ENCODE results near the gene VTCN1.
"Not testable (repeated sequence)": the region's sequence is repeated elsewhere in the genome, so short reads cannot be mapped to it uniquely, and the experiment has no call there.

VTCN1 gene

DNA sequence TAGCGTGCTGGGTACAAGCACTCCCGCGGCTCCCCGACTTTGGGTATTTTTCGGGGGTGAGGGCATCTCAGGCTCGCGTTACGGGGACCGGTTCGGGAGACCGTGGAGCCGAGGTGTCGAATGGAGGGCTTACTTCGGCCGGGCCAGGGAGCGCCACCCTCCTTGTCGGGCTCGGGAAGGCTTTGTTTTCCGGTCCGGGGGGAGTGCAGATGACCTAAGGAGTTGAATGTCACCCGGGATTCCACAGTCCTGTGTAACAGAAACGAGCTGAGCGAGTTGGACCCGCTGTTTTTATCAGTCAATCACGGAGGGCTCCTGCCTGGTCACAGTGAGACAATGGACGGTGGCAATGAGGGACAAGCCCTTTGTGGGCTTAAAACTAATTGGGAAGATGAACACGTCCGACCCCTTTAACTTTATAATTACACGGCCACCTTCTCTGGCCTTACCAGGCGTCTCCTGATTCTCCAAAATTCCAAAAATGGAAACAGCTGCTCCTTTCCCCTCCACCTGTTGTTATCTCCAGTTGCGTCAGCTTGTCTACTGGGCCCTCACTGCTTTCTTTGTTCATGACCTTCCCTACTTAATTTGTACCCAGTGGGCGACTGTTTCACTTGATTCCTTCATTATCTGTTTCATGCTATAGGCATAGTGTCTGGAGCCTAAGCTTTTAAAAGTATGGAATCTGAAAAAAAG is 88.2 kb downstream of the VTCN1 start:
- peak overlapping the region; percentile 62 for H3K4me3 ChIP-seq (ENCODE audit: low read depth, low read length)
- DNase-seq (ENCODE audit: low read depth): no peak
- TF ChIP-seq CTCF (IDR thresholded peaks at IDR 0.05; ENCODE audit: low read depth, low read length, missing control alignments): no peak

DNA sequence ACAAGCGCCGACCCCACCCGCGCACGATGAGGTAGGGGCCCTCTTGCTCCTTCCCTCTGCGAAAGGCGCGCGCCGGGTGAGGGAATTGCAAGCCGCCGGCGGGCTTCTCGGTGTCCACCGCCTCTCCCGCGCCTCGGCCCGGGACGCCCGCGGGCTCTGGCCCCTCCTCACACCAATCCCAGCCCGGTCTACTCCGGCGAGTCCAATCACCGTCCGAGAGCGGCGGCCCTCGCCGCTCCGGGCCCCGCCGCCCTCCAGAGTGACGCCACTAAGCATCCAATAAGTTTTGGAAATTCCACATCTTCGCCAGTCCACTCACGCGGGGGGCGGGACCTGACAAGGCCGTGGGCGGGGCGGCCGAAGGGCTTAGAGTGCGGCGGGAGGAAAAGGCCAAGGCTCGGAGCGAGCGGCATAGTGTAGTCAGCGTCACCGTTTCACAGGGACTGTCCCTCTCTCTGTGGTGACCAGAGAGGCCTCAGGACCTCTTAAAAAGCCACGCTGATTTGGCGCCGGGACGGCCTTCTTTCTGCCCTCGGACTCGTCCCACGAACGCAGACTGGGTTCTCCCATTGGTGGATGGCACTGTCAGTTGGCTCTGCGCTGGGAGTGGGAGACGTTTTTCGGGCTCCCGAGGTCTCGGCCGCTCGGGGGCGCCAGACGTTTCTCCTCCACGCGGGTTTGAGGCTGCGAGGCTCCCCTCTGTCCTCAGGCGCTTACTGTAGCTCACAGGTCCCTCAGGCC is 89.0 kb downstream of the VTCN1 start, which contains the start of gene TRIM45:
TSS of gene TRIM45 (minus strand) at position 161 of the 741 bp plus-strand sequence. CDS start 548 bp downstream, outside the sequence.
- TF ChIP-seq CTCF (IDR thresholded peaks at IDR 0.05; ENCODE audit: low read depth, low read length, missing control alignments): peak; percentile 65
- peak within 1 kb of the TSS; percentile 62 for H3K4me3 ChIP-seq (ENCODE audit: low read depth, low read length)
- DNase-seq (ENCODE audit: low read depth): peak; percentile 56

GRCh38 chr1:117120774-117121588 is 89.7 kb downstream of the VTCN1 start:
- H3K4me3 ChIP-seq (ENCODE audit: low read depth, low read length): peak overlapping the region; percentile 62
- DNase-seq (ENCODE audit: low read depth): no peak
- TF ChIP-seq CTCF (IDR thresholded peaks at IDR 0.05; ENCODE audit: low read depth, low read length, missing control alignments): no peak

GRCh38 chr1:117119144-117119543 is 91.6 kb downstream of the VTCN1 start:
- not testable (repeated sequence) for H3K4me3 ChIP-seq (ENCODE audit: low read depth, low read length); DNase-seq (ENCODE audit: low read depth)

DNA sequence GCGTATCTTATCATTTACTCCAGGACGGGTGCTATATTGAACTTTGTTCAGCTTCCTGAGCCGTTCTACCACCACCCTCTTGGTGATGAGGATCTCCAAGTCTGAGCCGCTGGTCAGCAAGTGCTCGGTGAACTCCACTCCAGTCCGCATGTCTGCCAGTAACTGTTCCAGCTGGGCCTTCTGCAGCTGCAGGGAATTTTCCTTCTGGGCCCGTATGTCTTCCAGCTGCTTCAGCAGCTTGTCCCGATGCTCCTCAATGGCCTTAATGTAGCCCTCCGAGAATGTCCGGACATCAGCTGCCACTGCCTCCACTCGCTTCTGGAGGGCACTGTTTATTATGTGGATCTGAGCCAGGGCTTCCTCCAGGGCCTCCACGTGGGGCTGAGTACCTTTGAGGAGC is 92.6 kb downstream of the VTCN1 start:
- H3K4me3 ChIP-seq (ENCODE audit: low read depth, low read length): no peak overlapping the region
- no peak for DNase-seq (ENCODE audit: low read depth)
- no peak for TF ChIP-seq CTCF (IDR thresholded peaks at IDR 0.05; ENCODE audit: low read depth, low read length, missing control alignments)

- TF ChIP-seq CTCF (IDR thresholded peaks at IDR 0.05; ENCODE audit: low read depth, low read length, missing control alignments): no peak
- H3K4me3 ChIP-seq (ENCODE audit: low read depth, low read length): no peak overlapping the region
- DNase-seq (ENCODE audit: low read depth): no peak
Measured at GRCh38 chr1:117117697-117118096, 93.0 kb downstream of the VTCN1 start.

DNA sequence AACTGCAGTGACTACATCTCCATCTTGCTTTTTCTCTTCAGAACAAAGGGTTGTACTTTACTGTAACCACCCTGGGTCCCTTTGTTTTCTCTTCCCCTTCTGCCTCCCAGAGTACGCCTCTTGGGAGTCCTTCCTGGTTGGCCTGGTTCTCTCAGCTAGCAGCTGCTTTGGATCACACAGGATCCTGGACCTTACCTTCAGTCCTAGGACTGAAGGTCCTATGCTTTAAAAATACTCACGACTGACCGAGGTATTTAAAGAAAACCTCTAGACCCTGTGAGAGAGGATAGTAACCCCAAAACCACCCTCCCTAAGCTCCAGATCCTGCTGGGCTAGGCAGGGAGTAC is 94.0 kb downstream of the VTCN1 start:
- no peak for DNase-seq (ENCODE audit: low read depth)
- no peak overlapping the region for H3K4me3 ChIP-seq (ENCODE audit: low read depth, low read length)
- no peak for TF ChIP-seq CTCF (IDR thresholded peaks at IDR 0.05; ENCODE audit: low read depth, low read length, missing control alignments)

All from GM12864 (cell line).